Activated naive CD4-positive, alpha-beta T cell (primary cell): ENCODE measurements around the gene DNAH8.
"Not testable (repeated sequence)": the region's sequence is repeated elsewhere in the genome, so short reads cannot be mapped to it uniquely, and the experiment has no call there.

Experiments
- DNase-seq, 4 experiments: peaks; one replicate each; lab custom pipeline; 2025; lab: John Stamatoyannopoulos, UW

Gene DNAH8

DNA sequence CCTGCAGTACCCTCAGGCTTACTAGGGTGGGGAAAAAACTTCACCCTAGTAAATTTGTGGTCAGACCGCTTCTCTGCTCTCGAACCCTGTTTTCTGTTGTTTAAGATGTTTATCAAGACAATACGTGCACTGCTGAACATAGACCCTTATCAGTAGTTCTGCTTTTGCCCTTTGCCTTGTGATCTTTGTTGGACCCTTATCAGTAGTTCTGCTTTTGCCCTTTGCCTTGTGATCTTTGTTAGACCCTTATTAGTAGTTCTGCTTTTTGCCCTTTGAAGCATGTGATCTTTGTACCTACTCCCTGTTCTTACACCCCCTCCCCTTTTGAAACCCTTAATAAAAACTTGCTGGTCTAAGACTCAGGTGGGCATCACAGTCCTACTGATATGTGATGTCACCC lies 15.4 kb upstream of the DNAH8 start:
- not testable (repeated sequence) for DNase-seq

DNA sequence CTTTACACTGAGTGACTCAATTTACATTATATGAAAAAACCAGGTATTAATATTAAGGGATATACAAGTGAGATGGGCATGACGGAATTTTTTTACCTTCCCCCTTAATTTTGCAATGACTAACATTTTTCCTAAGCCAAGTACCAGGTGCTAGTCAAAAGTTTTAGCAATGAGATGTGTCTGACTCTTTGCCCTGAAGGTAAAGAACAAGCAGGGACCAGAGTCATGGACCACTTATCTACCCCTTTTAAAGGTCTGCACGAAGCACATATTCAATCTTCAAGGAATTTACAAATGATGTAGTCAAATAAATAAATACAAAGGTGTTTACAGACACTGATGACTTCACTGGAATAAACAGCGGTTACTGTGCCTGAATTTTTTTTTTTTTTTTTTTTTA lies 13.6 kb upstream of the DNAH8 start:
- DNase-seq = no peak

- DNase-seq = peak; percentile 84 to 93 (median 84)
These were observed 12.3 kb upstream of the DNAH8 start, which contains the start of gene GLO1 for GRCh38 chr6:38702558-38703397. GLO1 (minus strand) TSS chr6:38703145; CDS start chr6:38703054, 91 bp downstream.

DNA sequence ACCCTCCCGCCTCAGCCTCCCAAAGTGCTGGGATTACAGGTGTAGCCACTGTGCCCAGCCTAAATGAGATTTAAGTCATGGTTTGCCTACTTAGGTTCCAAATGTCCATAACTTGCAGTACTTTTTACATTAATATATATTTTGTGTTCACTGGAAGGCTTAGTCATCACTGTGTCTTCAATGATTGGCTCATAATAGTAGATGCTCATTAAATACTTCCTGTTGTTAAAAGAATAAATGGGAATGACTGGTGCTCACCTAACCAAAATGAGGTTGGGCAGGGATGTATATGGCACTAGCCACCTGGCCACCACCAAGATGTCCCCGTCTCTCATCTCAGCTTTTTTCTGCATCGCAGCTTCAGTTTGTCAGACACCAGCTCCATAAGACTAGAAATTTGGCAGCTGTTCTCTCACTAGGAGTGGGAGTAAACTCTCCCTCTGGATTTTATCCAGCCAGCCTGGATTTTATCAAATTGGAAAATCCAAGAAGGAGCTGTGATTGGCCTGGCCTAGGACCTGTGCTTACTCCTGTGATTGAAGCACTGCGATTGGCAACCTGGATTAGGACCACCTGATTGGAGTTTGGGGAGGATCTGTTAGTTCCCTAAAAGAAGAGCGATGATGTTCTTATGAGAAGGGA lies 11.0 kb upstream of the DNAH8 start:
- DNase-seq = no peak

DNA sequence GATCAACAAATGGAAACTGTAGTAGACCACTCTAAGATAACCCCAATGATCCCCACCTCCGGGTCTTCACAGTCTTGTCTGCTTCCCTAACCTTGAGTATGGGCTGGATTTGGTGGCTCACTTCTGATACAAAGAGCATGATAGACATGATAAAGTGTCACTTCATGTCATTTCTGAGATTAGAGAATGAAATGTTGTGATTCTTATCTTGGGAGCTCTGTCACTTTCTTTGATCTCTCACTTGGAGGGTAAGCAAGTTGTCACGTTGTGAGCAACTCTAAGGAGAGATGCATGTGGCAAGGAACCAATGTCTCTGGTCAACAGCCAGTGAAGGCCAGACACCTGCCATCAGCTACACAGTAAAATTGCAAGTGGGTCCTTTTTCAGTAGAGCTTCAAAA lies 9.2 kb upstream of the DNAH8 start:
- DNase-seq = no peak

GRCh38 chr6:38708496-38708895 lies 6.6 kb upstream of the DNAH8 start:
- DNase-seq = no peak

DNA sequence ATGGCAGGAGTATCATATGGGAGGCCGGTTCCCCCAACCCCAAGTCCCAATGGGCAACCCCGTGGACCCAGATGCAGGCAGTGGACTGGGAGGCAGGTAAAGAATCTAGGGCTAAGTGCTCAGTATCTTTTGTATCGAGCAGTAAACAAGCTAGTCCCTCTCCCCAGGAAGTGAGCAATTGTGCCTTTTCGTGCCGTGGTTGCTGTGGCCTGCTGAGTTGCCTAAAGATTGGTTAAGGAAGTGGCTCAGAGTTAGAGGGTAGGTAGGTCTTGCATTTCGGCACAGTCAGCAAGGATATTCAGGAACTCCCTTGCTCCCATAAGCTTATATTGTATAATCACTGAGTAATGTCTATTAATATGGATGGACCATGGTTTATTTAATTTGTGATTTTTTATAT lies 1.3 kb upstream of the DNAH8 start:
- DNase-seq = peak in 2 of 4 experiments; percentile 3 to 16

DNA sequence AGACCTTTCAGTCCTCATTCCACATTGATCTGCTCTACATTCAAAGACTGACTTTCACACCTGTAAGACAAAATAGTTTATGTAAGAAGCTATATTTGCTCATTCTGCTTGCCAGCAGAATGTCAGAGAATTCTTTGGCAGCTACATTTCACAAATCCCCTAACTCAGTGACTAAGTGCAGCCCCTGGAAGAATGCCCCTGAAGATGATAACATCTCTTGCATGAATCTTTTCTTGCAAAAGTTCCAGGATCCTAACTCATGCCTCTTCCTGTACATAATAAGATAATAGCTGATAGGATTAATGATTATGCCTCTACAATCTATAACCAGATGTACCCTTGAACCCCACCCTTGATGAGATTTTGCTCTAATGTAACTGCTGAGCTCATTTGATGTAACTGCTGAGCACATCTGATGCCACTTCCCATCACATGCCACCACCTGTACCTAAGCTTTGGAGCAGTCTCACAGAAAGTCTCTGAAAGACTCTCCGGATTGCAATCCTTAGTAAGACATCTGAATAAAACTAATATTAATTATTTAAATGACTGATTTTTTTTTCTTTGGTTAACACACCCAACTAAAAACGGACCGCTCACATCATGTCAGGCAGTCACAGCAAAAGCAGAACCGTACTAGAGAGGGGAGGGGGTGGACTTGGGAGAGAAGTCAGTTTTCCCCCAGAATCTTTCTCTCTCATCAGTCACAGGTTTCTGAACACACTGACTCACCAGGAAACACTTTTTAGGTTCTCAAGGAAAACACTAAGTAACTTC lies 684 bp upstream of the DNAH8 start:
- no peak for DNase-seq

GRCh38 chr6:38716825-38717224 lies 1.7 kb downstream of the DNAH8 start:
- DNase-seq = no peak

DNA sequence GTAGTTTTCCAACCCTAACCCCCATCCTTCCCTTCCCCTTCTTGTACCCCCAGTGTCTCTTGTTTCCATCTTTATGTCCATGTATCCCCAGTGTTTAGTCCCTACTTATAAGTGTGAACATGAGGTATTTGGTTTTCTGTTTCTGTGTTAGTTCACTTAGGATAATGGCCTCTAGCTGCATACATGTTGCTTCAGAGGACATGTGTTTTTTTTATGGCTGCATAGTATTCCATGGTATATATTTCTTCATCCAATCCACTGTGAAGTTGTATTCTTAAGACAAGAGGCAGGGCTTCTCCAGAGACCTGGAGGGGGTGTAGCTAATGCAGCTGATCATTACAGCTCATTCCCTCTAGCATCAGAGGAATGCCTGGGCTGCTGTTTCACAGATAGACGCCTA lies 4.2 kb downstream of the DNAH8 start:
- DNase-seq = no peak

GRCh38 chr6:38720295-38720694 lies 5.2 kb downstream of the DNAH8 start:
- no peak for DNase-seq

GRCh38 chr6:38722038-38722437 lies 6.9 kb downstream of the DNAH8 start:
- no peak for DNase-seq

GRCh38 chr6:38722727-38723334 lies 7.7 kb downstream of the DNAH8 start:
- no peak for DNase-seq

GRCh38 chr6:38723783-38724182 lies 8.7 kb downstream of the DNAH8 start:
- no peak for DNase-seq

DNA sequence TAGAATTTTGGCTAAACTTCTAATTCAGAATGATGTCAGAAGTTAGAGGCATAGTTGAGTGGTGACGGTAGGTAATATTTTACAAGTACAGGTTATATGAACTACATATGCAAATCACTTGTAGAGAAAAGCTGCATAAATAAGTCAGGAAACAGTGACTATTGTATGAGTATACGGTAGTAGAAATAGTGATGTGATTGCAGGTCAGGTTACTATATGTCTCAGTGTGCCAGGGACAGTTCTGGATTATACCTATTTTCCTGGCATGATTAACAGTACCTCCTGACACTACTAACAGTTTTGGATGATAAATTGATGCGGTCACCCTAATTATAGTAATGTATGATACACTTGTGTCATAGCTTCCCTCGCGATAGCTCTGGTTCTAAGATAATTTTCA lies 9.2 kb downstream of the DNAH8 start:
- DNase-seq = no peak

GRCh38 chr6:38725414-38726183 lies 10.5 kb downstream of the DNAH8 start:
- no peak for DNase-seq

DNA sequence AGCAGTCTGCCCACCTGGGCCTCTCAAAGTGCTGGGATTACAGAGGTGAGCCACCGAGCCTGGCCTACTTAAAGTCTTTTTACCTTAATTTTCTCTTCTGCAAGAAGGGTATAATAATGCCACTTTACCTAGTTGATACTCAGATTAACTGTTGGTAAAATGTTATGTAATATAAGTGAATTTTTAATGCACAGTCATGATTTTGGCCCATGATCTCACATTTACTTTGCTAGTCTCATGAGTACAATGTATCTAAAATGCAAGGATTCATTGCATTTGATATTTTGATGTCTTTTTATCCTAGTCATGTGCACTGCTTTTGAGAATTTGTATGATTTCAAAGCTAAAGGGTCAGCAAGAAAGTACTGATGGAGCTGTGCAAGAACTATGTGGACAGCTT lies 13.1 kb downstream of the DNAH8 start:
- DNase-seq = no peak

GRCh38 chr6:38730140-38730862 lies 15.2 kb downstream of the DNAH8 start:
- no peak for DNase-seq

- no peak for DNase-seq
These were observed 21.8 kb downstream of the DNAH8 start for GRCh38 chr6:38736951-38737350.

- no peak for DNase-seq
These were observed 23.1 kb downstream of the DNAH8 start for GRCh38 chr6:38738261-38738660.

GRCh38 chr6:38739532-38739931 lies 24.4 kb downstream of the DNAH8 start:
- DNase-seq = no peak
